K562 (cell line): ENCODE results near the gene URB2. TPM values are rescaled to one million over a fixed set of nuclear protein-coding genes. Genes with fewer than 3 reads are reported as not detected.

Experiments used
- ATAC-seq: fragments of 200-7000 bp; cut with Tn5 transposase; 3 replicates; pipeline ENCODE4 v1.9.1; 2020; ENCODE audit warnings: moderate library complexity
- BruUV-seq: library from RNA; stranded (reverse); fragments of 400-500 nt; replicated peaks from 2 replicates; lab custom pipeline; 2021; lab: Mats Ljungman, UMichigan
- CTCF ChIA-PET: fragments of 300-600 bp; formaldehyde crosslinking; extraction: SDS; loops from one replicate; lab custom pipeline; 2021; ENCODE audit warnings: low intra/inter-chr PET ratio; lab: Yijun Ruan, JAX
- POLR2A ChIA-PET: fragments of 300-600, 350-650 bp; sonication (Branson Sonifier 250); formaldehyde crosslinking; extraction: SDS; loops from one replicate; lab custom pipeline; 2021; ENCODE audit warnings: antibody characterized with exemption, inconsistent platforms; lab: Yijun Ruan, JAX
- DNase-seq, 4 experiments: peaks; one replicate each; pipeline versions ENCODE4 v3.0.0 to v3.0.0-alpha.2; 2011 to 2018; ENCODE audit warnings: low spot score in 3 of 4, mixed read lengths in 3 of 4; ENCODE audit errors: extremely low read depth in 1 of 4
- FAIRE-seq: peaks from 2 replicates; lab custom pipeline; 2011; peaks lifted over from hg19 to GRCh38; lab: Jason Lieb, UNC
- H2AFZ ChIP-seq: 2 replicates; pipeline ENCODE4 v1.6.0; 2011; ENCODE audit warnings: low read depth, low read length, control low read depth, inconsistent platforms
- H3K27ac ChIP-seq: fragments of 200-600 bp; 3 replicates; pipeline ENCODE4 v1.8.0; 2011; ENCODE audit warnings: low read depth, mild to moderate bottlenecking, control low read depth, inconsistent platforms, low read length, moderate library complexity, mixed read lengths; ENCODE audit errors: extremely low read depth
- H3K27me3 ChIP-seq, 2 experiments: fragments of 300-600 bp in 1 of 2; 2 replicates in 1 of 2; 3 replicates in 1 of 2; pipeline versions ENCODE4 v1.6.0 to v1.8.0; 2011; ENCODE audit warnings: inconsistent platforms in 2 of 2, low read length in 2 of 2, mild to moderate bottlenecking in 1 of 2, mixed read lengths in 1 of 2, moderate library complexity in 1 of 2; ENCODE audit not compliant: control insufficient read depth in 2 of 2, insufficient read depth in 2 of 2
- H3K36me3 ChIP-seq: fragments of 300-600 bp; 3 replicates; pipeline ENCODE4 v1.8.0; 2011; ENCODE audit warnings: mild to moderate bottlenecking, low read length, inconsistent platforms; ENCODE audit not compliant: control insufficient read depth, insufficient read depth
- H3K4me1 ChIP-seq, 2 experiments: fragments of 200-600 bp in 1 of 2; replicated peaks in 1 of 2; 2 replicates in 1 of 2; 3 replicates in 1 of 2; pipeline versions ENCODE4 v1.5.1 to v1.8.0; 2011; ENCODE audit warnings: inconsistent platforms in 2 of 2, low read length in 2 of 2, mild to moderate bottlenecking in 1 of 2, mixed read lengths in 1 of 2, moderate library complexity in 1 of 2; ENCODE audit not compliant: control insufficient read depth in 2 of 2, insufficient read depth in 2 of 2
- H3K4me2 ChIP-seq: 2 replicates; pipeline ENCODE4 v1.6.1; 2011; ENCODE audit warnings: low read length, control low read depth, inconsistent platforms, mixed read lengths; ENCODE audit not compliant: insufficient read depth
- H3K4me3 ChIP-seq: fragments of 200-600 bp; sonication (generic), shearing (Covaris generic); 2 replicates; pipeline ENCODE4 v1.5.1; 2016; ENCODE audit warnings: control low read depth, inconsistent platforms
- H3K79me2 ChIP-seq: fragments of 200-600 bp; 3 replicates; pipeline ENCODE4 v1.8.0; 2011; ENCODE audit warnings: low read length, inconsistent platforms; ENCODE audit not compliant: control insufficient read depth, insufficient read depth
- H3K9ac ChIP-seq, 2 experiments: 2 replicates each; pipeline versions ENCODE4 v1.6.0 to v1.6.1; 2011; ENCODE audit warnings: low read depth in 2 of 2, low read length in 2 of 2, control low read depth in 1 of 2, inconsistent platforms in 1 of 2, mild to moderate bottlenecking in 1 of 2, mixed read lengths in 1 of 2; ENCODE audit not compliant: insufficient read depth in 1 of 2
- H3K9me1 ChIP-seq: one replicate; pipeline ENCODE4 v1.6.0; 2011; ENCODE audit warnings: inconsistent platforms, mild to moderate bottlenecking, low read length, moderate library complexity; ENCODE audit not compliant: control insufficient read depth, insufficient read depth
- H3K9me3 ChIP-seq: replicated peaks from 2 replicates; pipeline ENCODE4 v1.5.1; 2011; ENCODE audit warnings: low read depth, low read length, inconsistent platforms; ENCODE audit not compliant: control insufficient read depth, insufficient read depth
- H4K20me1 ChIP-seq: replicated peaks from 2 replicates; pipeline ENCODE4 v1.6.1; 2011; ENCODE audit warnings: low read length, inconsistent platforms, mixed read lengths; ENCODE audit not compliant: control insufficient read depth, insufficient read depth
- CREB1 ChIP-seq, 2 experiments: sonication (generic) in 1 of 2; formaldehyde crosslinking in 1 of 2; IDR thresholded peaks; 2 replicates each; pipeline versions ENCODE4 v1.6.1 to v1.8.0; 2012 to 2022; ENCODE audit warnings: inconsistent platforms in 1 of 2, mild to moderate bottlenecking in 1 of 2, missing genetic modification reagents in 1 of 2, moderate library complexity in 1 of 2
- ETS2 ChIP-seq: IDR thresholded peaks from 2 replicates; pipeline ENCODE4 v1.6.1; 2016; ENCODE audit warnings: borderline replicate concordance, missing genetic modification characterization, mild to moderate bottlenecking, moderate library complexity, missing compliant biosample characterization; ENCODE audit not compliant: poor library complexity, severe bottlenecking
- FOXA3 ChIP-seq, 2 experiments: fragments of 450-650 bp in 1 of 2; sonication (generic) in 1 of 2; formaldehyde crosslinking; IDR thresholded peaks in 1 of 2; conservative IDR thresholded peaks in 1 of 2; 2 replicates each; pipeline versions ENCODE4 v1.4.0 to v1.8.0; 2020 to 2022; ENCODE audit warnings: mild to moderate bottlenecking in 2 of 2, missing genetic modification reagents in 1 of 2
- HEY1 ChIP-seq: fragments of 250-450 bp; sonication (Bioruptor Pico); IDR thresholded peaks from 2 replicates; pipeline ENCODE4 v1.5.0; 2020; ENCODE audit warnings: mild to moderate bottlenecking, moderate library complexity, borderline replicate concordance
- KAT8 ChIP-seq: fragments of 450-650 bp; IDR thresholded peaks from 2 replicates; pipeline ENCODE4 v1.6.1; 2016; ENCODE audit warnings: low read depth, mild to moderate bottlenecking
- KHSRP ChIP-seq: fragments of 450-650 bp; IDR thresholded peaks from 2 replicates; pipeline ENCODE4 v1.6.1; 2017
- NFE2 ChIP-seq: IDR thresholded peaks from 2 replicates; pipeline ENCODE4 v1.6.1; 2014; ENCODE audit warnings: antibody characterized with exemption, low read depth
- NR2C2 ChIP-seq, 2 experiments: fragments of 200-800 bp in 1 of 2; sonication (Bioruptor generic) in 1 of 2; sonication (generic) in 1 of 2; formaldehyde crosslinking in 1 of 2; IDR thresholded peaks; 2 replicates each; pipeline versions ENCODE4 v1.6.1 to v1.8.0; 2016 to 2022; ENCODE audit warnings: mild to moderate bottlenecking in 1 of 2, missing compliant biosample characterization in 1 of 2, missing genetic modification characterization in 1 of 2, missing genetic modification reagents in 1 of 2
- PHF21A ChIP-seq: fragments of 450-650 bp; IDR thresholded peaks from 2 replicates; pipeline ENCODE4 v1.6.1; 2017; ENCODE audit warnings: low read depth, borderline replicate concordance
- TRIM28 ChIP-seq: fragments of 450-650 bp; IDR thresholded peaks from 2 replicates; pipeline ENCODE4 v1.6.1; 2017
- TSC22D4 ChIP-seq: fragments of 450-650 bp; IDR thresholded peaks from 2 replicates; pipeline ENCODE4 v1.6.1; 2016; ENCODE audit warnings: missing genetic modification characterization, missing biosample characterization, control low read depth
- VEZF1 ChIP-seq: fragments of 200-800 bp; sonication (Bioruptor generic); IDR thresholded peaks from 2 replicates; pipeline ENCODE4 v1.6.1; 2017; ENCODE audit warnings: missing genetic modification characterization, missing compliant biosample characterization
- ZNF407 ChIP-seq: fragments of 450-650 bp; IDR thresholded peaks from 2 replicates; pipeline ENCODE4 v1.6.1; 2016; ENCODE audit warnings: low read depth
- WGBS: fragments of 100-300 bp; shearing (Covaris generic); methylation state at CpG from one replicate; pipeline ENCODE4 v1.1.6; 2016; ENCODE audit warnings: low coverage, mixed read lengths; ENCODE audit not compliant: insufficient coverage; ENCODE audit errors: missing lambda C conversion rate; 5-methylcytosine and 5-hydroxymethylcytosine counted together
- in situ Hi-C: fragments of 300-500 bp; cut with MboI; formaldehyde crosslinking; loops from 4 replicates; pipeline ENCODE4 v1.15.0; 2018; ENCODE audit warnings: inconsistent platforms, mixed read lengths
- intact Hi-C: fragments of 100-400 bp; cut with micrococcal nuclease; formaldehyde crosslinking; loops from 2 replicates; pipeline ENCODE4 v1.14.2; 2022
- polyA plus RNA-seq, 8 experiments: library from polyadenylated mRNA; depleted of rRNA in 4 of 8; stranded (reverse) in 5 of 8; unstranded in 3 of 8; fragments of >200 nt; fragmentation: Nextera tagmentation in 2 of 8; fragmentation: Illumina TruSeq in 1 of 8; extraction: Ambion mirVana in 2 of 8; extraction: Trizol in 1 of 8; gene quantifications; 2 replicates each; pipeline versions ENCODE4 v1.2.1 to v1.2.3, GENCODE V29; 2011 to 2014; ENCODE audit warnings: inconsistent platforms in 1 of 8, missing spikeins in 1 of 8
- total RNA-seq, 7 experiments: library from RNA; depleted of rRNA in 6 of 7; stranded (reverse); fragments of >200 nt in 6 of 7; fragmentation: Illumina TruSeq in 2 of 7; extraction: Trizol in 2 of 7; gene quantifications; 2 replicates each; pipeline versions ENCODE4 v1.2.1 to v1.2.3, GENCODE V29; 2011 to 2021; ENCODE audit warnings: low replicate concordance in 1 of 7

URB2 gene
- total and polyA plus RNA-seq, 9 of the 15 experiments (the other 6 are each of a cell fraction or from before 2014, with no cell fraction given): 2.8 to 28.3 (median 19.0) TPM

- Histone ChIP-seq H3K79me2 (peaks cover 88% of the 10 kb centered on the region), H3K36me3 (peaks cover 4% of the 10 kb centered on the region; the same call in 1 of the 3 replicates), H3K27me3 (no peaks in the 10 kb centered on the region), H3K9me3 (no peaks in the 10 kb centered on the region), H3K4me2 (peak overlapping the region; percentile 1; the same call in 1 of the 2 replicates), H3K27ac (no peak overlapping the region), H3K4me1 (peaks cover 9 to 35% of the 10 kb centered on the region in 2 experiments; a peak in 4 of 5 replicates), H3K9ac (no peak overlapping the region), H4K20me1 (peaks cover 31% of the 10 kb centered on the region), H3K4me3 (no peak overlapping the region), H2AFZ (no peak overlapping the region), H3K9me1 (peaks cover 3% of the 10 kb centered on the region)
- no peak for DNase-seq
- TF ChIP-seq ZNF407: no peak
- TF ChIP-seq TRIM28: no peak
- TF ChIP-seq KHSRP: no peak
- TF ChIP-seq NR2C2 (CRISPR knock-in tag; IDR thresholded peaks at IDR 0.05): no peak
- no peak for TF ChIP-seq NR2C2 (tag; IDR thresholded peaks at IDR 0.05)
- no peak for TF ChIP-seq ETS2 (tag)
- TF ChIP-seq NFE2: no peak
- TF ChIP-seq TSC22D4 (tag): no peak
- TF ChIP-seq FOXA3 (CRISPR knock-in tag; conservative IDR thresholded peaks at IDR 0.05 in 1 of 2, IDR thresholded peaks at IDR 0.05 in 1 of 2): no peak
- TF ChIP-seq VEZF1: no peak
- no peak for TF ChIP-seq HEY1
- TF ChIP-seq PHF21A: no peak
- TF ChIP-seq KAT8: no peak
- TF ChIP-seq CREB1 (IDR thresholded peaks at IDR 0.05): no peak
- no peak for TF ChIP-seq CREB1 (CRISPR knock-in tag; IDR thresholded peaks at IDR 0.05)
- WGBS: 72% methylated on average over 3 of the region's 3 CpGs
- CTCF ChIA-PET: no interaction called here
- FAIRE-seq: no peak
- POLR2A ChIA-PET: no interaction called here
- no TSS peak for BruUV-seq
- ATAC-seq: no peak
- in situ Hi-C loops: no loop called here
- intact Hi-C loops: loop anchor here (5.0 kb wide), 1 partner anchor 49 kb away; no protein-coding TSS in a partner anchor
Measured at GRCh38 chr1:229620876-229621275, 5.2 kb upstream of the URB2 start.
